DND-41 (cell line): ENCODE data around the gene POLR2I.

ENCODE experiments used
- ATAC-seq: fragments of 200-7000 bp; cut with Tn5 transposase; 3 replicates; pipeline ENCODE4 v1.9.1; 2021; ENCODE audit warnings: low read depth; ENCODE audit not compliant: insufficient read depth
- DNase-seq: peaks from one replicate; pipeline ENCODE4 v3.0.0-alpha.2; 2020
- H2AFZ ChIP-seq: 2 replicates; pipeline ENCODE4 v1.6.0; 2012; ENCODE audit warnings: low read depth, low read length
- H3K27ac ChIP-seq: 2 replicates; pipeline ENCODE4 v1.5.1; 2012; ENCODE audit warnings: low read length, inconsistent platforms
- H3K27me3 ChIP-seq: fragments of 200-600 bp; sonication (generic); 2 replicates; pipeline ENCODE4 v1.6.0; 2012; ENCODE audit warnings: low read length, mild to moderate bottlenecking, inconsistent platforms; ENCODE audit not compliant: insufficient read depth, poor library complexity
- H3K36me3 ChIP-seq: 2 replicates; pipeline ENCODE4 v1.5.1; 2012; ENCODE audit warnings: low read length, inconsistent platforms; ENCODE audit not compliant: insufficient read depth
- H3K4me1 ChIP-seq: 2 replicates; pipeline ENCODE4 v1.5.1; 2012; ENCODE audit warnings: mild to moderate bottlenecking, low read length; ENCODE audit not compliant: insufficient read depth
- H3K4me2 ChIP-seq: 2 replicates; pipeline ENCODE4 v1.6.0; 2012; ENCODE audit warnings: mild to moderate bottlenecking, moderate library complexity, low read length, inconsistent platforms; ENCODE audit not compliant: insufficient read depth
- H3K4me3 ChIP-seq, 2 experiments: fragments of 200-600 bp in 1 of 2; shearing (Covaris generic) in 1 of 2; 2 replicates each; pipeline ENCODE4 v1.5.1; 2012 to 2016; ENCODE audit warnings: inconsistent platforms in 2 of 2, low read length in 2 of 2, mild to moderate bottlenecking in 2 of 2, low read depth in 1 of 2, moderate library complexity in 1 of 2
- H3K79me2 ChIP-seq: 2 replicates; pipeline ENCODE4 v1.6.0; 2012; ENCODE audit warnings: low read length, inconsistent platforms; ENCODE audit not compliant: insufficient read depth
- H3K9ac ChIP-seq: 2 replicates; pipeline ENCODE4 v1.6.0; 2012; ENCODE audit warnings: low read depth, mild to moderate bottlenecking, inconsistent platforms, low read length, moderate library complexity
- H3K9me3 ChIP-seq: 2 replicates; pipeline ENCODE4 v1.5.1; 2012; ENCODE audit warnings: low read length, moderate library complexity, mild to moderate bottlenecking, inconsistent platforms; ENCODE audit not compliant: insufficient read depth, severe bottlenecking
- H4K20me1 ChIP-seq: 2 replicates; pipeline ENCODE4 v1.6.0; 2012; ENCODE audit warnings: low read length; ENCODE audit not compliant: insufficient read depth
- CTCF ChIP-seq: IDR thresholded peaks from 2 replicates; pipeline ENCODE4 v1.5.1; 2012; ENCODE audit warnings: borderline replicate concordance, low read length, moderate library complexity, mild to moderate bottlenecking; ENCODE audit not compliant: poor library complexity, severe bottlenecking; ENCODE audit errors: extremely low read depth
- EZH2 ChIP-seq: IDR thresholded peaks from 3 replicates; pipeline ENCODE4 v1.6.1; 2012; ENCODE audit warnings: borderline replicate concordance, low read depth, mild to moderate bottlenecking, moderate library complexity, low read length, inconsistent platforms; ENCODE audit not compliant: severe bottlenecking

POLR2I gene

GRCh38 chr19:36142496-36142895 lies 27.8 kb upstream of the POLR2I start:
- H3K9me3 ChIP-seq: no peaks in the 10 kb centered on the region
- no peaks in the 10 kb centered on the region for H3K27me3 ChIP-seq
- DNase-seq: no peak

GRCh38 chr19:36142046-36142445 lies 27.4 kb upstream of the POLR2I start:
- Histone ChIP-seq H3K36me3 (peaks cover 46% of the 10 kb centered on the region), H2AFZ (no peak overlapping the region), H3K4me3 (no peak overlapping the region), H3K79me2 (peaks cover 24% of the 10 kb centered on the region), H3K27ac (no peak overlapping the region), H3K9ac (no peak overlapping the region), H3K4me1 (peaks cover 22% of the 10 kb centered on the region), H4K20me1 (peaks cover 17% of the 10 kb centered on the region), H3K27me3 (no peaks in the 10 kb centered on the region), H3K9me3 (no peaks in the 10 kb centered on the region), H3K4me2 (peak overlapping the region; percentile 53)
- DNase-seq (no peak), ATAC-seq (no peak)
- no peak for TF ChIP-seq EZH2

More at GRCh38 chr19:36142496-36142895, 27.8 kb upstream of the POLR2I start:
- ATAC-seq: no peak
- Histone ChIP-seq H3K79me2 (peaks cover 24% of the 10 kb centered on the region), H4K20me1 (peaks cover 17% of the 10 kb centered on the region), H3K36me3 (peaks cover 49% of the 10 kb centered on the region), H3K4me3 (no peak overlapping the region), H3K4me1 (peaks cover 22% of the 10 kb centered on the region), H3K4me2 (no peak overlapping the region), H3K9ac (no peak overlapping the region), H3K27ac (no peak overlapping the region), H2AFZ (no peak overlapping the region)
- TF ChIP-seq EZH2 (no peak), CTCF (no peak)

- Histone ChIP-seq H3K9me3 (no peaks in the 10 kb centered on the region), H4K20me1 (peaks cover 14% of the 10 kb centered on the region), H3K36me3 (peaks cover 38% of the 10 kb centered on the region), H3K4me2 (peak overlapping the region; percentile 77), H3K4me1 (peaks cover 22% of the 10 kb centered on the region), H3K79me2 (peaks cover 24% of the 10 kb centered on the region), H2AFZ (peak overlapping the region; percentile 82; the same call in 1 of the 2 replicates), H3K9ac (peak overlapping the region; percentile 83; the same call in 1 of the 2 replicates), H3K4me3 (peak overlapping the region; percentile 0 to 80; a peak in 3 of 4 replicates), H3K27me3 (no peaks in the 10 kb centered on the region), H3K27ac (no peak overlapping the region)
- peak; percentile 87 for DNase-seq
- TF ChIP-seq CTCF (no peak), EZH2 (no peak)
- ATAC-seq: peak; percentile 68
Measured at GRCh38 chr19:36141039-36141927, 26.6 kb upstream of the POLR2I start.
